ENCODE measurements around the gene GFER. TPM values are rescaled to one million over a fixed set of nuclear protein-coding genes. Genes with fewer than 3 reads are reported as not detected.

GFER gene
- total and polyA plus RNA-seq, 2 of the 8 experiments (the other 6 are each of a cell fraction or from before 2014, with no cell fraction given): 17.7 to 37.9 TPM

GRCh38 chr16:1945559-1946391, 38.2 kb upstream of the GFER start:
- Histone ChIP-seq H3K36me3 (ENCODE audit: control insufficient read depth in 2 of 4, insufficient read depth in 4 of 4, low read length in 3 of 4) (no peaks in the 10 kb centered on the region), H4K20me1 (replicated peaks in 1 of 2; ENCODE audit: control insufficient read depth in 1 of 2, insufficient read depth in 2 of 2, low read length in 2 of 2) (peaks cover 0 to 4% of the 10 kb centered on the region in 2 experiments), H3K27ac (ENCODE audit: low read depth, low read length) (no peak overlapping the region), H3K27me3 (replicated peaks in 1 of 4; ENCODE audit: control insufficient read depth in 3 of 4, extremely low read depth in 1 of 4, insufficient read depth in 3 of 4, low read length in 3 of 4) (peaks cover 0 to 2% (median 0%) of the 10 kb centered on the region in 4 experiments; a peak in 1 of 7 replicates), H2BK15ac (ENCODE audit: low read length) (peak overlapping the region; percentile 29; the same call in 1 of the 2 replicates), H3K56ac (replicated peaks; ENCODE audit: insufficient read length, low read depth, low read length) (no peak overlapping the region), H2AK5ac (ENCODE audit: low read depth, low read length) (no peak overlapping the region), H2BK120ac (replicated peaks; ENCODE audit: low read depth, low read length) (no peak overlapping the region), H4K91ac (replicated peaks; ENCODE audit: insufficient read length, low read length) (no peak overlapping the region), H3K18ac (ENCODE audit: extremely low read depth, low read length) (no peak overlapping the region), H2AFZ (ENCODE audit: low read length) (no peak overlapping the region), H3K4me1 (replicated peaks in 1 of 4; ENCODE audit: control insufficient read depth in 3 of 4, insufficient read depth in 4 of 4, low read length in 3 of 4) (peaks cover 0 to 11% (median 6%) of the 10 kb centered on the region in 4 experiments; a peak in 5 of 7 replicates), H3K14ac (ENCODE audit: insufficient read length) (no peak overlapping the region), H3K4me2 (ENCODE audit: insufficient read depth in 1 of 2, low read depth in 2 of 2, low read length in 2 of 2) (no peak overlapping the region), H2BK12ac (ENCODE audit: low read depth, low read length) (0 out of 2 replicates have a peak overlapping the region, but pooled peaks have one; percentile 9), H3K9ac (replicated peaks in 1 of 4; ENCODE audit: extremely low read depth in 1 of 4, low read depth in 3 of 4, low read length in 3 of 4) (no peak overlapping the region), H2BK20ac (ENCODE audit: low read length) (no peak overlapping the region), H3K79me1 (ENCODE audit: low read depth, low read length) (no peaks in the 10 kb centered on the region), H3K9me3 (ENCODE audit: insufficient read depth in 2 of 2, low read depth in 1 of 2, low read length in 1 of 2) (no peaks in the 10 kb centered on the region), H4K8ac (ENCODE audit: extremely low read depth, insufficient read depth, low read length) (0 out of 2 replicates have a peak overlapping the region, but pooled peaks have one; percentile 78), H3K79me2 (ENCODE audit: control insufficient read depth in 1 of 2, insufficient read depth in 2 of 2, low read length in 2 of 2) (no peaks in the 10 kb centered on the region), H3K4ac (replicated peaks; ENCODE audit: insufficient read length, low read depth, low read length) (no peak overlapping the region), H3K23ac (ENCODE audit: insufficient read length) (no peak overlapping the region), H4K5ac (ENCODE audit: insufficient read length, low read depth, low read length) (no peak overlapping the region), H3K4me3 (ENCODE audit: extremely low read depth in 1 of 4, insufficient read depth in 2 of 4, low read depth in 3 of 4, low read length in 4 of 4) (no peak overlapping the region), H2BK5ac (ENCODE audit: low read depth, low read length) (no peak overlapping the region), H3K23me2 (ENCODE audit: low read depth, low read length) (peaks cover 6% of the 10 kb centered on the region; the same call in 1 of the 2 replicates)
- POLR2A ChIA-PET (ENCODE audit: partially characterized antibody): interaction anchor here (1.1 to 11.7 kb wide), 4 partner anchors 14 to 119 kb away, joined by 3 to 336 read pairs (median 4); partner anchors contain the start of genes FAHD1, HAGH, NDUFB10 and RNF151
- no peak for FAIRE-seq
- WGBS, 2 experiments (ENCODE audit: extremely low coverage in 1 of 2, insufficient coverage in 1 of 2, insufficient read length in 1 of 2, insufficient replicate concordance in 2 of 2, low coverage in 1 of 2, low lambda C conversion rate in 2 of 2, missing lambda C conversion rate in 1 of 2): 89% methylated on average over 19 of the region's 19 CpGs; no CpG with 5 or more reads in 1 of the 2 experiments
- DNase-seq (ENCODE audit: low read depth in 1 of 2, low spot score in 2 of 2): no peak
- CTCF ChIA-PET (ENCODE audit: partially characterized antibody): interaction anchor here (0.7 to 2.9 kb wide), 18 partner anchors 11 to 204 kb away, joined by 3 to 14 read pairs (median 3); partner anchors contain the start of genes NDUFB10 and RPS2
- TF ChIP-seq POLR2AphosphoS5 (IDR thresholded peaks at IDR 0.05; ENCODE audit: low read depth, low read length): no peak
- TF ChIP-seq EGR1 (IDR thresholded peaks at IDR 0.05; ENCODE audit: borderline replicate concordance, low read depth, low read length): no peak
- TF ChIP-seq TAF1 (IDR thresholded peaks at IDR 0.05; ENCODE audit: low read depth, low read length): no peak
- no peak for TF ChIP-seq JUND (IDR thresholded peaks at IDR 0.05; ENCODE audit: low read length)
- TF ChIP-seq BACH1 (IDR thresholded peaks at IDR 0.05; ENCODE audit: low read length): no peak
- no peak for TF ChIP-seq CTBP2 (IDR thresholded peaks at IDR 0.05; ENCODE audit: borderline replicate concordance, insufficient read depth, insufficient read length, low read length)
- TF ChIP-seq SIN3A (conservative IDR thresholded peaks at IDR 0.05 in 1 of 2, IDR thresholded peaks at IDR 0.05 in 1 of 2; ENCODE audit: low read depth in 1 of 2, low read length in 2 of 2): no peak
- TF ChIP-seq RNF2 (IDR thresholded peaks at IDR 0.05; ENCODE audit: borderline replicate concordance, low read depth, low read length, missing control alignments, poor library complexity, severe bottlenecking): no peak
- TF ChIP-seq YY1 (IDR thresholded peaks at IDR 0.05; ENCODE audit: low read depth, low read length): no peak
- TF ChIP-seq CREB1 (IDR thresholded peaks at IDR 0.05): no peak
- no peak for TF ChIP-seq HDAC6 (IDR thresholded peaks at IDR 0.05; ENCODE audit: low read depth, low read length)
- no peak for TF ChIP-seq CHD1 (IDR thresholded peaks at IDR 0.05; ENCODE audit: low read depth, low read length)
